Esophagus squamous epithelium (tissue), 4 donors: ENCODE data around the gene SFXN5.

Experiments used
- POLR2A ChIP-seq, 4 donors: fragments of 450-650 bp; IDR thresholded peaks; one replicate each; pipeline ENCODE4 v1.6.1; 2017; ENCODE audit warnings: antibody characterized with exemption in 4 of 4, mild to moderate bottlenecking in 4 of 4, moderate library complexity in 3 of 4
- TF ChIP-seq, protein P1 (sequence below), 6 experiments: fragments of 450-650 bp in 4 of 6; fragments of 200-600 bp in 2 of 6; sonication (generic) in 2 of 6; IDR thresholded peaks; one replicate each; pipeline ENCODE4 v1.5.1; 2016 to 2019; ENCODE audit warnings: antibody characterized with exemption in 6 of 6, mild to moderate bottlenecking in 4 of 6, moderate library complexity in 4 of 6

DNA sequence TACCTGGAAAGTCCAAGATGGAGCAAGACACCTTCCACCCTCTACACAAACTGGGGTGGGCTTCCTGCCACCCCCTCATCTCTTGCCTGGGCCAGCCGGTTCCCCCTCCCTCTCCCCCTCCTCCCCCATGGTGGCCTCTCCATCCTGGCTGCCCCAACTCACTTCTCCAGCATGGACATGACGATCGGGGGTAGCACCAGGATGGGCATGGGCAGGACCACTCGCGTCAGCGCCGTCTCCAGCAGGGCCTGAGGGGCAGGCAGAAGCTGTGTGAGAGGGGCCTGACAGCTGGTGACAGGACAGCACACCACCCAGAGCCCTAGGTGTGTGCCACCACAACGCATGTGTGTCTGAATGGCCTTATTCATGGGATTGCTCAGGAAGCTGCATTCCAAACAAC lies 103.2 kb downstream of the SFXN5 start:
- no peak for TF ChIP-seq POLR2A (IDR thresholded peaks at IDR 0.05)
- TF ChIP-seq, protein P1, sequence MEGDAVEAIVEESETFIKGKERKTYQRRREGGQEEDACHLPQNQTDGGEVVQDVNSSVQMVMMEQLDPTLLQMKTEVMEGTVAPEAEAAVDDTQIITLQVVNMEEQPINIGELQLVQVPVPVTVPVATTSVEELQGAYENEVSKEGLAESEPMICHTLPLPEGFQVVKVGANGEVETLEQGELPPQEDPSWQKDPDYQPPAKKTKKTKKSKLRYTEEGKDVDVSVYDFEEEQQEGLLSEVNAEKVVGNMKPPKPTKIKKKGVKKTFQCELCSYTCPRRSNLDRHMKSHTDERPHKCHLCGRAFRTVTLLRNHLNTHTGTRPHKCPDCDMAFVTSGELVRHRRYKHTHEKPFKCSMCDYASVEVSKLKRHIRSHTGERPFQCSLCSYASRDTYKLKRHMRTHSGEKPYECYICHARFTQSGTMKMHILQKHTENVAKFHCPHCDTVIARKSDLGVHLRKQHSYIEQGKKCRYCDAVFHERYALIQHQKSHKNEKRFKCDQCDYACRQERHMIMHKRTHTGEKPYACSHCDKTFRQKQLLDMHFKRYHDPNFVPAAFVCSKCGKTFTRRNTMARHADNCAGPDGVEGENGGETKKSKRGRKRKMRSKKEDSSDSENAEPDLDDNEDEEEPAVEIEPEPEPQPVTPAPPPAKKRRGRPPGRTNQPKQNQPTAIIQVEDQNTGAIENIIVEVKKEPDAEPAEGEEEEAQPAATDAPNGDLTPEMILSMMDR (IDR thresholded peaks at IDR 0.05) = no peak
